Colon (tissue), 2 donors: ENCODE measurements around the gene INS.

Source experiments
- FAIRE-seq: peaks from 2 replicates; lab custom pipeline; 2012; peaks lifted over from hg19 to GRCh38; lab: Jason Lieb, UNC
- donor health status: control.
- donor health status: control.

INS gene

DNA sequence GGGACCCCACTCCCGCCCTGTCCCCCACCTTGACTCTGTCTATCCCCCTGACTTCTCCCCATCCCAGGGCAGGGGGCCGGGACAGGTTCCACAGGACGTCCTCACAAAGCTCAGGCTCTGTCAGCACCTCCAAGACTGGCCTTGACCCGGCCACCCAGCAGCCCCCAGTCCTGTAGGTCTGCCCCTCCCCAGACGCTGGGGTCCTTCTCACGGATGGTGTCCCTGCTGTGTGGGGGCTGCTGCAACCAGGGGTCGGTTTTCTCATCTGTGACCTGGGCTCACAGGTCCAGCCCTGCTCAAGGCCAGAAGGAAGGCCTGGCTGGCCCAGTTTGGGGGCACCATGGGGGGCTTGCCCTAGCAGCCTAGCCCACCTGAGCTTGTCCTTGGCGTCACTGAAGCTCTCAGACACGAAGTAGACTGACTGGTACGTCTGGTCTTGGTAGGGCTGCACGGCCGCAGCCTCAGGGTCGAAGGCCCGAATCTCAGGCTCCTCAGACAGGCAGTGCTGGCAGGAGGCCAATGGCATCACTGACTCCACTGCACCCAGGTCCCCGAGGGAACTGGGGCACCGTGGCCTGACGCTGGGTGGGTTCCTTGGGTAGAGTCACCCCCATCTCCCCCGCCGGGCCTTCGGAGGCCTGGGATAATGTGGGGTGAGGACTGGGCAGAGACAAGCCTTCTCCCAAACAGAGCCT lies 4.0 kb upstream of the INS start:
- FAIRE-seq = no peak

DNA sequence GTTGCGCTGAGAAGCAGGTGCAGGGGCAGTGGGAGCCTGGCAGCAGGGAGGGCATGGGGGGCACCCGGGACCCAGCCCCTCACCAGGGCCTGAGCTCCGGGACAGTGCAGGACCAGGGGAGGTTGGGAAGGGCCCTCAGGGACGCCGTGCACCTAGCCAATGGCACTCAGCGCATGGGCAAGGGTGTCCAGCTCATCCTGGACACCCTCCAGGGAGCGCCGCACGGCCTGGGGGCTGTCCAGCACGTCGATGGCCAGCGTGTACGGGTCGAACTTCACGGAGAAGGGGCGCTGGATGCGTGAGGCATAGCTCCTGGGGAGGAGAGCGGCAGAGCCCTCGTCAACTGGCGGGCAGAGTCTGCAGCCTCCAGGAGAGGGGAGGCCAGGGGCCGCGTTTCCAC lies 3.1 kb upstream of the INS start:
- FAIRE-seq = no peak

DNA sequence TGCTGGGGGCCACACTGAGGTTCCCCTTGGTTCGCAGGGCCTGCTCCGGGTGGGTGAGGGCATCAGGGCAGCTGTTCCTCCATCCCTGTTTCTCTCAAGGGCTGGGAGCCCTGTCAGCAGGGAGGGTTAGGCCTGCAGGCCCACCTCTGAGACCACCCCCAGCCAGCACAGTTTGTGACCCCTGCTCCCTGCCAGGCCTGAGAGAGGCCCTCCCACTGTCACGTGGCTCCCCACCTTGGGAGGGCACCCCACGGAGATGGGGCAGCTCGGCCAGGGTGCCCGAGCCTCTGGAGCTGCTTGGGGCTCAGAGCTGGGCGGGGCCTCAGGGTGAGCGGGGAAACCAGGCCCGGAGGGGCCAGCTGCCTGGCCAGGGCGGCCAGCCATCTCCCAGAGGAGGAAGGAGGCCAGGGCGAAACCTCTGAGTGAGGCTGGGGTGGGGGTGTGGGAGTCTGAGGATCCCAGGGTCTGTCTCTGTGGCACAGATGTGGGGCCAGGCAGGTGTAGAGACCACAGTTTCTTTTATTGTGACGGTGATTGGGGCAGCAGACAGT lies 2.5 kb upstream of the INS start:
- no peak for FAIRE-seq

DNA sequence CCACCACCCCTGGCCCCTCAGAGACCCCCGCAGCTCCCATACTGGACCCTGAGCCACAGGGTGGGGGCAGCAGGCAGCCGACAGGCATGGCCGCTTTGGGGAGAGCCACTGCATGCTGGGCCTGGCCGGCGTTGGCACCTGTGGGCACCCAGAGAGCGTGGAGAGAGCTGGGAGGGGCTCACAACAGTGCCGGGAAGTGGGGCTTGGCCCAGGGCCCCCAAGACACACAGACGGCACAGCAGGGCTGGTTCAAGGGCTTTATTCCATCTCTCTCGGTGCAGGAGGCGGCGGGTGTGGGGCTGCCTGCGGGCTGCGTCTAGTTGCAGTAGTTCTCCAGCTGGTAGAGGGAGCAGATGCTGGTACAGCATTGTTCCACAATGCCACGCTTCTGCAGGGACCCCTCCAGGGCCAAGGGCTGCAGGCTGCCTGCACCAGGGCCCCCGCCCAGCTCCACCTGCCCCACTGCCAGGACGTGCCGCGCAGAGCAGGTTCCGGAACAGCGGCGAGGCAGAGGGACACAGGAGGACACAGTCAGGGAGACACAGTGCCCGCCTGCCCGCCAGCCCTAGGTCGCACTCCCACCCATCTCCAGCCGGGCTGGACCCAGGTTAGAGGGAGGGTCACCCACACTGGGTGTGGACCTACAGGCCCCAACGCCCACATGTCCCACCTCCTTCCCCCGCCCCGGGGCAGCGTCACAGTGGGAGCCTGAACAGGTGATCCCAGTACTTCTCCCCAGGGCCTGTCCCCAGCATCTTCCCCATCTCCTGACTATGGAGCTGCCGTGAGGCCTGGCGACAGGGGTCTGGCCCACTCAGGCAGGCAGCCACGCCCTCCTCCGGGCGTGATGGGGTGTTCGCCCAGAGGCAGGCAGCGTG lies 1.2 kb downstream of the INS start:
- no peak for FAIRE-seq

DNA sequence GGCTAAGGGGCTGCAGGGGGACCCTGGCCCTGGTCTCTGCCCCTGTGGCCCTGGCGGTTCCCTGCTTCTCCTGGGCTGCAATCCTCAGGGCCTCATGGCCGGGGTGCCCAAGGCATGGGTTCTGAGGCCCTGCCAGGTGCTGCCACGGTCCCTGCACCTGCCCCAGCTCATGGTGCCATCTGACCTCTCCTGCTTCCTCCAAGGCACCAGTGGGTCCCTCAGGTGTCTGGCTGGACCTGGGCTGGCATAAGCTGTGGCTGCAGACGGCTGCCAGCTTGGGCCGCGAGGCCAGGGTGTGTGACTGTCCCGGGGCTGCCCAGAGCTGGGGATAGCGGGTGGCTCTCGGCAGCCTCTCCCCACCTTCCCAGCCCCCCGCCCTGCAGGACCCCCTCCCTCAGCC lies 2.0 kb downstream of the INS start:
- FAIRE-seq = no peak

DNA sequence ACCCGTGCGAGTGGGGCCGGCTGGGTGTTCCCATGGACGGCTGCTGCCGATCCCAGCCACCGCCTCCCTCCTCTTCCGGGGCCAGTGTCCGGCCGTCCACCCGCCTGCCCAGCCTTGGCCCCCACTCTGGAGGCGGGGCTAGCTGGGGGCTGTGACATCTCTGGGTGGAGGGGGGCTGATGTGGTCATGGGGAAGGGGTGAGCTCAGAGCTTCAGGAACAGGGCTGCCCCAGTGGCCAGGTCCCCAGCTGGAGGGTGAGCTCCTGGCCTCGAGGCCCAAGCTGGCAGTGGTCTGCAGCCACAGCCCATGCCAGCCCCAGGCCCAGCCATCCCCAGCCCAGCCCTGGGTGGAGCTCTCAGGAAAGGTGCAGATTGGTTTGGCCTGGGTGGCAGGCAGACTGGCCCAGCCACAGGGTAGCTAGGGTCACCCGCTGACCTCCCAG lies 2.7 kb downstream of the INS start:
- no peak for FAIRE-seq

DNA sequence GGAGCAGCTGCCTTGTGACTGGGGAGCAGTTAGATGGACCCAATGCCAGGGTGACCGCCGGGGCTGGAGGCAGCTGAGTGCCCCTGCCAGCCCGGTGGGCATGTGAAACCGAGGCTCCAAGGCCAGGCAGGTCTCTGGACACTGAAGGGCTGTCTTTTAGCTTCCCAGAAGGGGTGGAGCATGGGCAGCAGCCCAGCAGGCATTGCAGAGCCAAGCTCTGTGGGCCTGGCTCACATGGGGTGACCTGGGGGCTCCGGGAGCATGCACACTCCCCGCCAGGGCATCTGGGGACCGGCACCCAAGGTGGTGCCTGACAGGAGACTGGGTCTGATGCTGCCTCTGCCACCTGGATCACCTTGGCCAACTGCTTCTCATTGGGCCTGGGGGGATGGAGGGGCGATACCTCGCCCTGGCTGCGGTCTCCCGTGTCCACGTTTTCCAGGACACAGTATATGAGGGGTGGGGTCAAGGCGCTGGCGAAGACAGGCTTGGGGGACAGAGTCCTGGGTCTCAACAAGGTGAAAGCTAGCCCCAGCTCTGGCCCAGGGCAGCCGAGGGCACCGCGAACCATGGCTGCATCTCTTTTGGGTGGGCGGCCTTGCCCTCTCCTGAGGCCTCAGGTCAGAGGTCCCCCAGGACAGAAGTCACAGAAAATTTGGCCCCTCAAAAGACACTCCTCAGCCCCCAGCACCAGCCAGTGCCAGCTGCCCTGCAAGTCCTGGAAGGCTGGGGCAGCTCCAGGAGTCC lies 3.5 kb downstream of the INS start:
- no peak for FAIRE-seq

DNA sequence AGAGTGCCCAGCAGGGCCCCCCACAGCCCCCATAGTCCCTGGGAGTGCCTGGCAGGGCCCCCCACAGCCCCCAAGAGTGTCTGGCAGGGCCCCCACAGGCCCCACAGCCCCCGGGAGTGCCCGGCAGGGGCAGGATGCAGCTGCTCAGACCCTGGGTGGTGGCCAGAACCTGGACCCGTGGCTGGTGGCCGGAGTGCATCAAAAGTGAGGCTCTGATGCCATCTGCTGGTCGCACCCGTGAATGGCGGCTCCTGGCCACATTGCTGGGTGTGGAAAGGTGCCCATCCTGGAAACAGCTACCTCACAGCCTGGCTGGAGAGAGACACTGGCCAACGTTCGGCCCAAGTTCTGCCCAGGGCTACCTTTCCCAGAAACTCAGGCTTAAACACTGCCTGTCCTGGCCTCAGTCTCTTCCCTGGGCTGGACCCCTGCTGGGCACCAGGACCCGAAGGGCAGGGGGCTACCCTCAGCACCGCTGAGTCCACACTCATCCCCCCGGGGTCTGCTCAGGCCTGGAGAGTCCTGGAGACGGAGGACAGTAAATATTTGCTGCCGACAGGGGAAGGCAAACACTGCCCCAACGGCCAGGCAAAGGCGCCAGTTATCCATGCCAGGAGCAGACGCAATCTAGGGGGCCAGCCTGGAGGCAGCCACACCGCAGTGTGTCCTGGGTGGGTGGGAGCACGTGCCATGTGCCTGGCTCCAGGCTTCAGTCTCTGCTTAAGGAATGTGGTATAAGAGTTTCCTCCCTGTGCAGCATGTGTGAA lies 4.4 kb downstream of the INS start:
- FAIRE-seq = no peak

DNA sequence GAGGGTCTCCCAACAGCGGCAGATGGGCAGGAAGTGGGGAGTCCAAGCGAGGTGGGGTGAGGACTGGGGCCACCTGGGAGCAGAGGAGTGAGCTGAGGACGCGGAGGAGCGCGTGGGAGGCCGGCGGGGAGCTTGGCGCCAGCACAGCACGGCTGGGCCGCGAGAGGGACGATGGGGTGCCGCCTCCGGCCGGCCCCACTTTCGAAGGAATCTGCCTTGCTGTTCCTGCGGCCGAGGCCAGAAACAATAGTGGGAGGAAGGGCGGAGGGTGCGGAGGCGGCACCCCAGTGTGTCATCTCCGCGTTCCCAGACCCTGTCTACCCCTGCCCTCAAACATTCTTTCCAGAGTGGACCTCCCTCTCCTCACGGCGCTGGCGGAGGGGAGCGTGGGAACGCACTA lies 5.5 kb downstream of the INS start:
- no peak for FAIRE-seq

DNA sequence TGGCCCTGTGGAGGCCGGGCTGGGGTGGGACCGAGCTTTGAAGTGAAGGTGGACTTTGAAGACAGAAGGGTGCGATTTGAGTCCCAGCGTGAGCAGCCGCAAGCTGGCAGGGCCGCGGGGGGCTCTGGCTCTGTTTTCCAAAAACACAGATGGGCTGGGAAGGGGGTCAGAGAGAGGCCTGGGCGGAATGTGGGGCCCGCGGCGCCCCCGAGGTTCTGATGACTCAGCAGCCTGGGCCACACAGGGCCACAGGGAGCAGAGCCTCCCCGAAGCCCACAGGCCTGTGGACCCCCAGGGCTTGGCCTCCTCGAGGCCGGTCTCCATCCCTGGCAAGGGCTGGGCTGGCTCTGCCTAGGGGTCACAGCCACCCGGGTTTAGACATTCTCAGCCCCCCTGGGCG lies 6.1 kb downstream of the INS start:
- FAIRE-seq = no peak

DNA sequence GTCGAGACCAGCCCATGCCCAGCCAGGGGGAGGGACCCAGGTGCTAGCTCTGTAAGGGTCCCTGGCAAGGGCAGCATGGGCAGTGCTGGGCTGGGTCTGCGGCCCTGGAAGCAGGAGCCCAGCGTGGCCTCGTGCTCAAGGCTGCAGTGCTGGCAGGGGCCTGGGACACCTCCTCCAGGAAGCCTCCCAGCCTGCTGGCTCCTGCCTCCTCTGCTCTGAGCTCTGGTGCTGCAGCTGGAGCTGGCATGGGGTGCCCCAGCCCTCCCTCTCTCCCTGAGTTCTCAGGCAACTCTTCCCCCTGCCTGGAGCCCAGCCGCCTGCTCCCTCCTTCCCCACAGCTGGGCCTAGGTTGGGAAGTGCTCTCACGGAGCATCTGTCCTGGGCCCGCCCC lies 6.8 kb downstream of the INS start:
- no peak for FAIRE-seq

DNA sequence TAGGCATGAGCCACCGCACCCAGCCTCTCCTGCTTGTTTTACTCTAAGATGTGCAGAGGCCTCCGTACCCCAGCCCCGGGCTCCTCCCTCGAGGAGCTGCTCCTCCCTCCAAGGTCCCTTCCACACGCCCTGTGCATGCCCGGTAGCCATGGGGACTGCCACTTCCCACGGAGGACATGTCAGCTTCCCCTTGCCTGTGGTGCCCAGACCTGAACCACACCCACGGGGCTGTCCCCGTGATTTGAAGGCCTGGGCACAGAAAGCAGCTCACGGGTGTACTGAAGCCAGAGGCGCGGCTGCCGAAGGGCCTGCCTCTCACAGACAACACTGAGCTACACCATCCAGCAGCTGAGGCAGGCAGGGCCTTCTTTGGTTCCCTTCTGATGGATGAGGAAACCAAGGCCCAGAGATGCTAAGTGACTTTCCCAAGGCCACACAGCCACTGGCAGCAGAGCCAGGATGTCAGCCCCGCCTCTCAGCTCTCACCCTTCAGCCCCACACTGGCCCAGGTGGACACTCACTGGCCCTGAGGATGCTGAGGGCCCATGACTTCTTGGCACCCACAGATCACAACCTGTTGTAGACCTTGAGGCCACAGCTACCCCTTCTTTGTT lies 7.3 kb downstream of the INS start:
- no peak for FAIRE-seq

DNA sequence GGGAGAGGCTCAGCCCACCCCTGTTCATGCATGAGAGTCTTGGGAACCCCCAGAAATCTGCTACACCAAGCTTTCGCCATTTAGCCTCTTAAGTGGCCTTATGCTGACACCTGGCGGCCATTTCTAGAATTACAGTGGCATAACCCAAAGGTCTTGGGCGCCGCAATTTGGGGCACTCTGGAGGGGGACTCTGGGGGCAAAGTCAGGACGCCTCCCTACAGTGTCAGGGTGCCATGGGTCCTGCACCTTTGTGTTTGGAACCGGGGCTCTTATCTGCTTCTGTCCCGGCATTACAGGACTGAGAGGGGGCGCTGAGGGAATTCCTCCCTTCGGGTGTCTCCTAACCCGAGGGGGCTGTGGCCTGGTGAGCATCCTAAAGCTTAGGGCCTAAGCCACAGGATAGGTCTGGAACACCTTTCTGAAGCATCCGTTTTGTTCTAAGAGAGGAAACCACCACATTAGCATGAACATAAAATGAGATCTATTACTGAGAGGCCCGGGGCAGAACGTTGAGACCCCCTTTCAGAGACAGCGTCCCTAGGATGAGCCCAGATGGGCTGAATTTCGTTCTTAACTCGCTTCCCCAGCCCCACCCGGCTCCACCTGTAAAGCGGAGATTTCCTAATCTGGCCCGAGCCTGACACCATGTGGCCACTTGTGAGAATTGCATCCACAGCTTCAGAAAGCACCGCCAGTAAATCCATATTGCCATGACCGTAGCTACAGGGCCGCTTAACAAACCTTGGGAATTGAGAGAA lies 9.3 kb downstream of the INS start:
- no peak for FAIRE-seq

DNA sequence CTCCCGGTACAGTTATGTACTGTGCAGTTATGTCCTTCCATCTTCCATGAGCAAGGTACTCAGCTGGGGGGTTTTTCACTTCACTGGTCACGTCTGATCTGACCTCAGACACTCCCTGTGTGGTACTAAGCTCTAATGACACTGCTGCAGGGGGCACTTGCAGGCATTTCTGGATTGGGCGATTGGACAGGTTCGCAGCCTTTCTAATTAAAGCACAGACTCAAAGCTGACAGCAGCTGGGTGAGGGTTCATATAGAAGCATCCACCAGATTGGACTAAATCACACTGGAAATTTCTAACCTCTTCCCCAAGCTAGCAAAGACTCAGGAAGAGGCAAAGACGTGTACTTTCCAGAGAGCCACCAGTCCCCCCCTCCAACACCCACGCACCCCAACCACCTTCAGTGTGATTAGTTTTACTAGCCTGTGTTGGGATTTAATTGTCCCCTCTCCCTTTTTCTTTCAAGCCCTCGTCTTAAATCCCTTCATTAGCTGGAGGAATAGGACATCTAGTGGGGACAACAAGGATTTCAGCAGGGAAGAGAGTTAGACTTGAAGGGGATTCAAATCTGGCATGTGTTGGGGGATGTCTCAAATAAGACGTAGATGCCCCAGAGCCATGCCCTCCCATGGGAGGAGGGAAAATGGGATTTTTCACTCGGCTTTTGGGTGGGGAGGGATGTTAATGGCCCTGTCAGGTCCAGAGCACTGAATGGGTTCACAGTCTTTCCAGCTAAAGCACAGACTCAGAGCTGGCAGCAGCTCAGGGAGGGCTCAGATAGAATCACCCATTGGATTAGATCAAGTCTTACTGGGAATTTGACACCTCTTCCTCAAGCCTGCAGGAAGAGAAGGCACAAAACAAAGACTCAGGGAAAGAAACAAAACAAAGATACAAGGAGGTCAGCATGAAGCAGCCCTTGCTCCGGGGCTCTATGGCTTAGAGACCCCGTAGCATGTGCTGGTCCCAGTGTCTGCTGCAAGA lies 10.9 kb downstream of the INS start:
- no peak for FAIRE-seq

DNA sequence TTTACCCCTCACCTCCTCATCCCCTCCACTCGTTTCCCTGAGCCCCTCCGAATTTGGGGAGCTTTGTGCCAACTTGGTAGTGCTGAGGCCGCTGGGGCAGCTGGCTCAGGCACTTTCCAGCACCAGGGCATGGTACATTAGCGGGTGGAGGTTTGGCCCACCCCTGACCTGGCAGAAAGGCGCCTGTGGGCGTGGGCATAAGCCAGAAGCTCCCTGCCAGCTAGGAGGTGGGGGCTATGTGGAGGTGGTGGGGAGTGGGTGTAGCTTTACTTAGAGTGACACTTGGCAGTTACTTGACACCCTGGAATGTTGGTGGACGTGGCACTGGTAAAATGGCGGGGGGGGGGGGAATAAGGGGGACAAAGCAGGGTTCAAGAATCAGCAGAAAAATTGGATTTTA lies 11.5 kb downstream of the INS start:
- FAIRE-seq = no peak

DNA sequence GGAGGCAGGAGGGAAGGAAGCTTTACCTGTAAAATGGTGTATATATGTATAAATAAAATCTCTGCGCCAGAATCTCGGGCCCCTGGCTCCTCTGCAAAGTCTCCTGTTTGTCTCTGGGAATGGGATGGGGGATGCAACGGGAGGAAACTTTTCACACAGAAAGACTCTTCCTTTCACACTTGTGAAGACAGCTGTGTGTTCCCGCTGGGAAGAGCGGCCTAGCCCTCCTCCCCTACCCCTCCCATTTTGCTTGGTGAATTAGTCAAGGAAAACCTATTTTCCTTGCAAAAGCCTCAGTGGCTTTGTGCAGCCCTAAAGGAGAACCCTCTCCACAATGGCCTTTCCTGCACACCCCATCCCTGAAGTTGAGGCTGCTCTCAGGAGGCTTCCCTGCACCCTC lies 12.4 kb downstream of the INS start:
- FAIRE-seq = no peak

DNA sequence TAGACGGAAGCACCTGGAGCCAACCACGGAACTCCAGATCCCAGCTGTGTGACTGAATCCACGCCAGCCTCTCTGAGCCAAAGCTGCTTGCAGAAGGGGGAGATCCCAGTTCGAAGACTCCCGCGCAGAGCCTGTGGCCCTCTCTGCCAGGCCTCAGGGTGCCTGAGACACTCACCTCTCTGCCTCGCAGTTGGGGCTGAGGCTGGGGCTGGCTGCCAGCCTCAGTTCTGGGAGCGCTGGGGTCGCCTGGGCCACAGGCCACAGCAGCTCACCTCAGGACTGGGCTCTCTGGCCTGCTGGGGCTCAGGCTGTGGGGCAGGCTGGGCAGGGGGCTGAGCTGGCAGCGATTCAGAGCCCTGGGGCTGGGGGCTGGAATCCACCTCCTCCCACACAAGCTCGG lies 13.6 kb downstream of the INS start:
- no peak for FAIRE-seq

DNA sequence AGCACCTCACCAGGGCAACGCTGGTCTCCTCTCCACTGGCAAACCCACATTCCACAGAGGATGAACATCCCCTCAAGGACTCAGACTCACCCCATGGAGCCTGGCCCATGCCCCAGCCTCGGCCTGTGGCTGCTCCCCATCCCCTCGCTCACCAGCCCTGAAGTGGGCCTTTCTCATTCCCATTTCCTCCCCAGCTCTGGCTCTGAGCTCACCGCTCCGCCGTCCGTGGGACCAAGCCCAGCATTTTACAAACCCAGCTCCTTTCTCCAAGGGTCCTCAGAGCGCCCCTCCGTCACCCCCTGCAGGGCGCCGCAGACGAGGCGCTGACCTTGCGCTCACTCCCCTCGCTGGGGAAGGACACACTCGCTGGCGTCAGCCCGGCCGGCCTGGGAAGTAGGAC lies 15.0 kb downstream of the INS start:
- FAIRE-seq = no peak

DNA sequence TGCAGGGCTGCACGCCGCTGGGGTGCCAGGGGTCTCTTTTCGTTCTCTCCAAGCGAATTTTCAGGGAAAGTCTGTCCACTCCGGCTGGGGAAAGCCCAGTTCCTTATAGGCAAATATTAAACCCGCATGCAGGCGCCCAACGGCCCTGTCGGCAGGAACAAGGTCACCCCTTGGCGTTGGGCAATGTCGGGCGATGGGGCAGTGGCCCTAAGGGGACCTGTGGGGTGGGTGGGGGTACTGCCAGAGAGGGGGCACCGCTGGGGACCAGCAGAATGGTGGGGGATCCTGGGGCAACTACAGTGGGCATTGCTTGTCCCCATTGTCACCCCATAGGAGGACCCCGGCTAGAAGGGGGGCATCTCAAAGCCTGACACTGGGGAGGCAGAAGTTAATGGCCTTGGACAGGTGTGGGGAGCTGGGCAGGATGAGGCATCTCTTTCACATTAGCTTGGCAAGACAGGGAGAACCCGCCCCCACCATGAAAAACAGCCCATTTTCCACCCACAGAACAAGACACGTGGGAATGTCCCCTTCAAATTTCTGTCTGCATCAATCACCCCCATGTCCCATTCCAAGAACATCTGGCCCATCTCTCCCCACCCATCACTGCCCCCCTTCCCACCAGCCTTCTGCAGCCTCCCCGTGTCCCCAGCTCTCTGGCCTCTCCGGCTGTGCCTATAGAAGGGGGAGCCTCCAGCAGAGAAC lies 16.3 kb downstream of the INS start:
- FAIRE-seq = no peak
